Skeletal muscle cell (primary cell): ENCODE results near the gene GATAD2A.

Source experiments
- DNase-seq: peaks from one replicate; pipeline ENCODE4 v3.0.0-alpha.2; 2010; ENCODE audit warnings: low read depth
- H3K4me3 ChIP-seq: 2 replicates; pipeline ENCODE4 v1.5.1; 2011; ENCODE audit warnings: low read depth, mild to moderate bottlenecking, control low read depth, low read length, moderate library complexity

GATAD2A gene

GRCh38 chr19:19523177-19523576, 117.7 kb downstream of the GATAD2A start:
- H3K4me3 ChIP-seq: no peak overlapping the region

GRCh38 chr19:19524053-19524452, 118.6 kb downstream of the GATAD2A start:
- no peak for DNase-seq
- H3K4me3 ChIP-seq: no peak overlapping the region

More at GRCh38 chr19:19523177-19523576, 117.7 kb downstream of the GATAD2A start:
- DNase-seq: no peak

- DNase-seq: no peak
- no peak overlapping the region for H3K4me3 ChIP-seq
Observed at GRCh38 chr19:19525611-19526380, 120.3 kb downstream of the GATAD2A start.

- no peak overlapping the region for H3K4me3 ChIP-seq
- no peak for DNase-seq
Observed at GRCh38 chr19:19526581-19527370, 121.3 kb downstream of the GATAD2A start.

- H3K4me3 ChIP-seq: no peak overlapping the region
- no peak for DNase-seq
Observed at GRCh38 chr19:19527371-19527656, 121.8 kb downstream of the GATAD2A start.

- H3K4me3 ChIP-seq: no peak overlapping the region
- DNase-seq: no peak
Observed at GRCh38 chr19:19527674-19528625, 122.5 kb downstream of the GATAD2A start.

GRCh38 chr19:19528721-19529490, 123.4 kb downstream of the GATAD2A start, which contains the start of gene YJEFN3:
TSS of gene YJEFN3 (plus strand) at chr19:19528911. CDS start at chr19:19528933, 22 bp downstream.
- H3K4me3 ChIP-seq: peak within 1 kb of the TSS; percentile 24
- no peak for DNase-seq

- no peak for DNase-seq
- no peak overlapping the region for H3K4me3 ChIP-seq
Observed at GRCh38 chr19:19529783-19530422, 124.4 kb downstream of the GATAD2A start.

- no peak overlapping the region for H3K4me3 ChIP-seq
- no peak for DNase-seq
Observed at GRCh38 chr19:19530423-19530804, 124.9 kb downstream of the GATAD2A start.

- DNase-seq: no peak
- H3K4me3 ChIP-seq: no peak overlapping the region
Observed at GRCh38 chr19:19530889-19531288, 125.4 kb downstream of the GATAD2A start.

- no peak for DNase-seq
- H3K4me3 ChIP-seq: no peak overlapping the region
Observed at GRCh38 chr19:19531951-19532805, 126.7 kb downstream of the GATAD2A start.

- H3K4me3 ChIP-seq: no peak overlapping the region
- no peak for DNase-seq
Observed at GRCh38 chr19:19532806-19533701, 127.6 kb downstream of the GATAD2A start.

GRCh38 chr19:19533841-19534240, 128.4 kb downstream of the GATAD2A start:
- no peak overlapping the region for H3K4me3 ChIP-seq
- no peak for DNase-seq

- DNase-seq: no peak
- H3K4me3 ChIP-seq: no peak overlapping the region
Observed at GRCh38 chr19:19534556-19535265, 129.2 kb downstream of the GATAD2A start.

GRCh38 chr19:19535311-19536191, 130.1 kb downstream of the GATAD2A start:
- no peak overlapping the region for H3K4me3 ChIP-seq
- no peak for DNase-seq
